DOHH2 (cell line): ENCODE measurements around the gene RIN3.

ENCODE experiments used
- CTCF ChIP-seq: fragments of 200-600 bp; sonication (generic); IDR thresholded peaks from one replicate; pipeline ENCODE4 v1.5.1; 2014; ENCODE audit warnings: antibody characterized with exemption, mild to moderate bottlenecking, low read depth, low read length; ENCODE audit not compliant: poor library complexity, severe bottlenecking
- EZH2phosphoT487 ChIP-seq: fragments of 200-600 bp; sonication (generic); IDR thresholded peaks from 2 replicates; pipeline ENCODE4 v1.6.1; 2017; ENCODE audit warnings: borderline replicate concordance, mild to moderate bottlenecking, antibody characterized with exemption, low read length, moderate library complexity, mixed read lengths

- no peak for TF ChIP-seq CTCF
- no peak for TF ChIP-seq EZH2phosphoT487
These were observed 147.0 kb downstream of the RIN3 start for GRCh38 chr14:92660571-92660970.
